Neural progenitor cell (in vitro differentiated cells): ENCODE measurements around the gene NAA15. TPM values are rescaled to one million over a fixed set of nuclear protein-coding genes. Genes with fewer than 3 reads are reported as not detected.
"Not testable (repeated sequence)": the region's sequence is repeated elsewhere in the genome, so short reads cannot be mapped to it uniquely, and the experiment has no call there.

ENCODE experiments used
- DNase-seq: peaks from one replicate; pipeline ENCODE4 v3.0.0-alpha.2; 2016; ENCODE audit warnings: low spot score
- H2AFZ ChIP-seq: fragments of 200-600 bp; sonication (generic); replicated peaks from 2 replicates; pipeline ENCODE4 v1.6.1; 2016; ENCODE audit warnings: antibody characterized with exemption
- H3F3A ChIP-seq: fragments of 200-600 bp; sonication (generic); 2 replicates; pipeline ENCODE4 v1.6.1; 2016; ENCODE audit warnings: antibody characterized with exemption, low read depth
- H3K27ac ChIP-seq: fragments of 200-600 bp; sonication (generic); 2 replicates; pipeline ENCODE4 v1.5.1; 2016; ENCODE audit warnings: mild to moderate bottlenecking
- H3K27me3 ChIP-seq: fragments of 200-600 bp; sonication (generic); 2 replicates; pipeline ENCODE4 v1.6.1; 2016; ENCODE audit warnings: mild to moderate bottlenecking, moderate library complexity
- H3K36me3 ChIP-seq: fragments of 200-600 bp; sonication (generic); 2 replicates; pipeline ENCODE4 v1.5.1; 2016
- H3K4me1 ChIP-seq: fragments of 200-600 bp; sonication (generic); 2 replicates; pipeline ENCODE4 v1.6.1; 2016; ENCODE audit warnings: mixed run types
- H3K4me2 ChIP-seq: fragments of 200-600 bp; sonication (generic); 2 replicates; pipeline ENCODE4 v1.6.1; 2016
- H3K4me3 ChIP-seq: fragments of 200-600 bp; sonication (generic); 2 replicates; pipeline ENCODE4 v1.5.1; 2016
- H3K79me2 ChIP-seq: fragments of 200-600 bp; sonication (generic); 2 replicates; pipeline ENCODE4 v1.6.1; 2016; ENCODE audit warnings: low read depth
- H3K9ac ChIP-seq: fragments of 200-600 bp; sonication (generic); 2 replicates; pipeline ENCODE4 v1.6.1; 2016
- H3K9me3 ChIP-seq: fragments of 200-600 bp; sonication (generic); 2 replicates; pipeline ENCODE4 v1.5.1; 2016; ENCODE audit warnings: low read depth
- H4K20me1 ChIP-seq: fragments of 200-600 bp; sonication (generic); 2 replicates; pipeline ENCODE4 v1.6.1; 2016; ENCODE audit warnings: low read depth
- H3K27ac Mint-ChIP-seq: 3 replicates; pipeline ENCODE4 v1.8.0; 2021; ENCODE audit warnings: mixed read lengths
- H3K27me3 Mint-ChIP-seq: 2 replicates; pipeline ENCODE4 v1.8.0; 2022; ENCODE audit warnings: low read depth, mild to moderate bottlenecking, inconsistent platforms, moderate library complexity, mixed read lengths; ENCODE audit not compliant: insufficient read depth
- H3K36me3 Mint-ChIP-seq: 3 replicates; pipeline ENCODE4 v1.8.0; 2021; ENCODE audit warnings: mixed read lengths
- H3K4me1 Mint-ChIP-seq: 3 replicates; pipeline ENCODE4 v1.8.0; 2021; ENCODE audit warnings: mixed read lengths
- H3K4me3 Mint-ChIP-seq: 3 replicates; pipeline ENCODE4 v1.8.0; 2021; ENCODE audit warnings: mild to moderate bottlenecking, moderate library complexity, mixed read lengths
- H3K9me3 Mint-ChIP-seq: 3 replicates; pipeline ENCODE4 v1.8.0; 2020; ENCODE audit warnings: mixed read lengths
- EZH2 ChIP-seq: fragments of 200-600 bp; sonication (generic); IDR thresholded peaks from 2 replicates; pipeline ENCODE4 v1.6.1; 2017; ENCODE audit warnings: antibody characterized with exemption, mild to moderate bottlenecking, moderate library complexity
- EZH2phosphoT487 ChIP-seq: fragments of 200-600 bp; sonication (generic); IDR thresholded peaks from 2 replicates; pipeline ENCODE4 v1.6.1; 2017; ENCODE audit warnings: antibody characterized with exemption
- total RNA-seq: library from RNA; depleted of rRNA; stranded (reverse); fragments of >200 nt; gene quantifications from 2 replicates; pipeline ENCODE4 v1.2.3, GENCODE V29; 2015; ENCODE audit warnings: low replicate concordance
- TF ChIP-seq, protein P1 (sequence below): fragments of 200-600 bp; sonication (generic); IDR thresholded peaks from 2 replicates; pipeline ENCODE4 v1.5.1; 2017; ENCODE audit warnings: antibody characterized with exemption, mild to moderate bottlenecking

NAA15 gene
- total RNA-seq, 1 donor from 2014 or later: 69.0 TPM

DNA sequence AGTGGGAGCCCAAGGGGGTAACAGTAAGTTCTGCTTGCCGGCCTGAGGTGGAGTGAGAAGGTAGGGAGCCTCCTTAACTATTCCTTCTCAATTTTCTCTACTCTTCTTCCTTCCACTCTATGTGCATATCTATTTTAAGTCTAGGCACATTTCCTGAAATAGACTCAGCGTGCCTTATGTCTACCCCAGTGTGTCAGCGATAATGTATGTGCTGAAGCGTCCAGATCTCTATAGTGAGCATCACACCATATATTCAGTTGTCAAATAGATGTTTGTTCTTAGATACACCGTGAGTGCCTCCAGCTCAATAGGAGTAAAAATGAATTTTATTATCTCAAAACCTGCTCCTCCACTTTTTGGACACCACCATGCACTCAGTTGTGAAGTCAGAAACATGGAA, 101.1 kb downstream of the NAA15 start:
- H3K27ac Mint-ChIP-seq: no peak overlapping the region
- no peaks in the 10 kb centered on the region for H4K20me1 ChIP-seq
- H3K27me3 ChIP-seq: no peaks in the 10 kb centered on the region
- H3K4me2 ChIP-seq: no peak overlapping the region
- TF ChIP-seq EZH2phosphoT487 (no peak), EZH2 (no peak)
- TF ChIP-seq, protein P1, sequence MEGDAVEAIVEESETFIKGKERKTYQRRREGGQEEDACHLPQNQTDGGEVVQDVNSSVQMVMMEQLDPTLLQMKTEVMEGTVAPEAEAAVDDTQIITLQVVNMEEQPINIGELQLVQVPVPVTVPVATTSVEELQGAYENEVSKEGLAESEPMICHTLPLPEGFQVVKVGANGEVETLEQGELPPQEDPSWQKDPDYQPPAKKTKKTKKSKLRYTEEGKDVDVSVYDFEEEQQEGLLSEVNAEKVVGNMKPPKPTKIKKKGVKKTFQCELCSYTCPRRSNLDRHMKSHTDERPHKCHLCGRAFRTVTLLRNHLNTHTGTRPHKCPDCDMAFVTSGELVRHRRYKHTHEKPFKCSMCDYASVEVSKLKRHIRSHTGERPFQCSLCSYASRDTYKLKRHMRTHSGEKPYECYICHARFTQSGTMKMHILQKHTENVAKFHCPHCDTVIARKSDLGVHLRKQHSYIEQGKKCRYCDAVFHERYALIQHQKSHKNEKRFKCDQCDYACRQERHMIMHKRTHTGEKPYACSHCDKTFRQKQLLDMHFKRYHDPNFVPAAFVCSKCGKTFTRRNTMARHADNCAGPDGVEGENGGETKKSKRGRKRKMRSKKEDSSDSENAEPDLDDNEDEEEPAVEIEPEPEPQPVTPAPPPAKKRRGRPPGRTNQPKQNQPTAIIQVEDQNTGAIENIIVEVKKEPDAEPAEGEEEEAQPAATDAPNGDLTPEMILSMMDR: no peak
- H3K27ac ChIP-seq: no peak overlapping the region
- no peaks in the 10 kb centered on the region for H3K79me2 ChIP-seq
- no peaks in the 10 kb centered on the region for H3K27me3 Mint-ChIP-seq
- no peak for DNase-seq
- no peak overlapping the region for H3K9ac ChIP-seq
- H3K4me3 ChIP-seq: no peak overlapping the region
- H3K9me3 ChIP-seq: no peaks in the 10 kb centered on the region
- H3K4me1 ChIP-seq: no peaks in the 10 kb centered on the region
- no peaks in the 10 kb centered on the region for H3F3A ChIP-seq
- H3K36me3 ChIP-seq: no peaks in the 10 kb centered on the region
- no peaks in the 10 kb centered on the region for H3K9me3 Mint-ChIP-seq
- H2AFZ ChIP-seq: no peak overlapping the region
- no peak overlapping the region for H3K4me3 Mint-ChIP-seq
- H3K4me1 Mint-ChIP-seq: no peaks in the 10 kb centered on the region
- H3K36me3 Mint-ChIP-seq: peaks cover 10% of the 10 kb centered on the region

DNA sequence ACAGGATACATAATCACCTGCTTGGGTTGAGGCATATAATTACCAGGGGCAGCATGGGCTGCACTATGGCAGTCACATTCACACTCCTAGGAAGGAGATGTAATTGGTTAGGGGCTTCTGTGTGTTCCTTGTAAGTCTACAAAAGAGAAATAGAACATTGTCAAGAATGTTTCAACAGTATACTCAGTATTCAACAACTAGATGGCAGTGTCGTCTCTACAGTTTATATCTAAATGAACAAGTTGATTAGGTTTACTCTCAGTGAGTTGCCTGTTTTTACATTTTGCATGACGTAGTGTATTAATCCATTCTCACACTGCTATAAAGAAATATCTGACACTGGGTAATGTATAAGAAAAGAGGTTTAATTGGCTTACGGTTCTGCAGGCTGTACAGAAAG, 102.2 kb downstream of the NAA15 start:
- no peaks in the 10 kb centered on the region for H3K4me1 Mint-ChIP-seq
- TF ChIP-seq EZH2phosphoT487 (no peak), EZH2 (no peak)
- TF ChIP-seq, protein P1: peak; percentile 23
- no peaks in the 10 kb centered on the region for H4K20me1 ChIP-seq
- no peaks in the 10 kb centered on the region for H3F3A ChIP-seq
- H3K9me3 ChIP-seq: no peaks in the 10 kb centered on the region
- no peaks in the 10 kb centered on the region for H3K79me2 ChIP-seq
- no peaks in the 10 kb centered on the region for H3K36me3 ChIP-seq
- H3K9ac ChIP-seq: no peak overlapping the region
- no peak overlapping the region for H3K27ac ChIP-seq
- H3K36me3 Mint-ChIP-seq: peaks cover 4% of the 10 kb centered on the region
- DNase-seq: peak; percentile 22
- H2AFZ ChIP-seq: no peak overlapping the region
- H3K27me3 ChIP-seq: no peaks in the 10 kb centered on the region
- no peaks in the 10 kb centered on the region for H3K27me3 Mint-ChIP-seq
- no peak overlapping the region for H3K27ac Mint-ChIP-seq
- H3K4me1 ChIP-seq: no peaks in the 10 kb centered on the region
- no peak overlapping the region for H3K4me3 ChIP-seq
- H3K4me2 ChIP-seq: no peak overlapping the region
- no peaks in the 10 kb centered on the region for H3K9me3 Mint-ChIP-seq
- H3K4me3 Mint-ChIP-seq: no peak overlapping the region

DNA sequence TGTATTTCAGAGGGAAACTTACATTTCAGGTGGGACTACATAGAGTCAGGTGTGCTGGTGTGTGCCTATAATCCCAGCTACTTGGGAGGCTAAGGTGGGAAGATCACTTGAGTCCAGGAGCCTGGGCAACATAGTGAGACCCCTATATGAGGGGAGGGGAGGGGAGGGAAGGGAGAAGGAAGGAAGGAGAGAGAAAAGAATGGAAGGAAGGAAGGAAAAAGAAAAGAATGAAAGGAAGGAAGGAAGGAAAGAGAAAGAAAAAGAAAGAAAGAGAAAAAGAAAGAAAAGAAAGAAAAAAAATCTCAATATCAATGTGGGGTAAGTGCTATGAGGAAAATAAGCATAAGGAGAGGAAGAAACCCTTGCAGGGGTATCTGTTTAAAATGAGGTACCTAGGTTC, 109.0 kb downstream of the NAA15 start:
- no peak for DNase-seq

DNA sequence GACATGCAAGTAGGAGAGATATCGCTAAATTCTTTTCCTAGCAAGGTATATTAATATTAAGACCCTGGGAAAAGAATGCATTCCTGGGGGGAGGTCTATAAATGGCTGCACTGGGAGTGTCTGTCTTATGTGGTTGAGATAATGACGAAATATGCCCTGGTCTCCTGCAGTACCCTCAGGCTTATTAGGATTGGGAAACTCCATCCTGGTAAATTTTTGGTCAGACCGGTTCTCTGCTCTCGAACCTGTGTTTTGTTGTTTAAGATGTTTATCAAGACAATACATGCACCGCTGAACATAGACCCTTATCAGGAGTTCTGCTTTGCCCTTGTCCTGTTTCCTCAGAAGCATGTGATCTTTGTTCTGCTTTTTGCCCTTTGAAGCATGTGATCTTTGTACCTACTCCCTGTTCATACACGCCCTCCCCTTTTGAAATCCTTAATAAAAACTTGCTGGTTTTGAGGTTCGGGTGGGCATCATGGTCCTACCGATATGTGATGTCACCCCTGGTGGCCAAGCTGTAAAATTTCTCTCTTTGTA, 113.4 kb downstream of the NAA15 start:
- not testable (repeated sequence) for H3K27me3 Mint-ChIP-seq, H3K4me1 ChIP-seq, DNase-seq, H3K36me3 ChIP-seq, H3F3A ChIP-seq, H4K20me1 ChIP-seq, H3K27ac ChIP-seq, H3K4me1 Mint-ChIP-seq, H3K27me3 ChIP-seq, H3K9ac ChIP-seq, H3K79me2 ChIP-seq, H2AFZ ChIP-seq, H3K4me2 ChIP-seq, H3K9me3 ChIP-seq, H3K4me3 Mint-ChIP-seq, H3K27ac Mint-ChIP-seq, H3K4me3 ChIP-seq
- Mint-ChIP-seq H3K36me3 (peaks cover 26% of the 10 kb centered on the region), H3K9me3 (peaks cover 17% of the 10 kb centered on the region)

More for the DNA sequence above, 109.0 kb downstream of the NAA15 start:
- Histone ChIP-seq H3K27ac (no peak overlapping the region), H2AFZ (no peak overlapping the region), H4K20me1 (no peaks in the 10 kb centered on the region), H3K79me2 (no peaks in the 10 kb centered on the region), H3K9ac (no peak overlapping the region), H3K4me3 (no peak overlapping the region), H3K27me3 (no peaks in the 10 kb centered on the region), H3K4me1 (peaks cover 9% of the 10 kb centered on the region), H3K4me2 (no peak overlapping the region), H3F3A (no peaks in the 10 kb centered on the region), H3K9me3 (no peaks in the 10 kb centered on the region), H3K36me3 (no peaks in the 10 kb centered on the region)
- peaks cover 15% of the 10 kb centered on the region for H3K9me3 Mint-ChIP-seq
- TF ChIP-seq, protein P1: no peak
- TF ChIP-seq EZH2: no peak
- no peak for TF ChIP-seq EZH2phosphoT487
- no peaks in the 10 kb centered on the region for H3K27me3 Mint-ChIP-seq
- H3K36me3 Mint-ChIP-seq: peaks cover 15% of the 10 kb centered on the region
- H3K27ac Mint-ChIP-seq: no peak overlapping the region
- H3K4me1 Mint-ChIP-seq: peaks cover 4% of the 10 kb centered on the region
- no peak overlapping the region for H3K4me3 Mint-ChIP-seq
